ENCODE results near the gene PDXK.
A peak's percentile ranks its signal among the peaks of the same experiment; 100 is the strongest.

Gene PDXK

GRCh38 chr21:43764576-43765495, 45.9 kb downstream of the PDXK start:
- DNase-seq, result no peak

- no peak for DNase-seq
Observed at GRCh38 chr21:43766734-43767497, 48.0 kb downstream of the PDXK start.

DNA sequence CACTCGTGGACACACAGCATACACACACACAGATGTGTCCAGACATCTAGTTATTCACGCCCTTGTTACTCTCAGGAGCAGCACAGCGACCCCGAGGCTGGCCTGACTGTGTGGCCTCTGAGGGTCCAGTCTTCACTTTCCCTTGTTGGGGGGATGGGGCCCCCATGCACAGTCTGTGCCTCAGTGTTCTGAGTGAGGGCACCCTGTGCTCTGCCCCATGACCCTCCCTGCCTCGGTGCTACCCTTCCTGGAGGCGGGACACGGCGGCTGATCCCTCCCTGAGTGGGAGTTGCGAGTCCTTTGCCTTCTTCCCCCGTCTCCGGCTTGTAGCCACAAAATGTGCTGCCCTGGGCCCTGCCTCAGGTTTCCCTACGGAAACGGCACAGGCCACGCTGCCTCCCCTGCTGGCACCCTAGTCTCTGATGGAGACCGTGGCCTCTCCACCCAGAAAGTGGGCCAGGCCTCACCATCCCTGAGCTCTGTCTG, 48.6 kb downstream of the PDXK start:
- no peak for DNase-seq

GRCh38 chr21:43767984-43768867, 49.3 kb downstream of the PDXK start:
- DNase-seq, result no peak

DNA sequence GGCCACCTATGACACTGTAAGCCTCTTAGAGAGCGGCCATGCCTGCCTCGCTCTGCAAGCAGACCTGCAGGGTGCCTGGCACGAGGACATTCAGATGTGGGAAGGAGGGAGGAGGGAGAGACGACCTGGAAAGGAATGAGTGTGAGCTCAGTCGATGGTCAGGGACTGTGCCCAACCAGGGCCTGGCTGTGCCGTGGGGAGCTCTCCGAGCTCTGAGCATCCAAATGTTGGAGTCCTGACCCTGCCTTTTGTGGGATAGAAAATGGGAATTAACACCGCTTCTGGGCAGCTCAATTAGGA, 49.9 kb downstream of the PDXK start:
- no peak for DNase-seq

- no peak for DNase-seq
Observed at GRCh38 chr21:43769325-43769958, 50.5 kb downstream of the PDXK start.

DNA sequence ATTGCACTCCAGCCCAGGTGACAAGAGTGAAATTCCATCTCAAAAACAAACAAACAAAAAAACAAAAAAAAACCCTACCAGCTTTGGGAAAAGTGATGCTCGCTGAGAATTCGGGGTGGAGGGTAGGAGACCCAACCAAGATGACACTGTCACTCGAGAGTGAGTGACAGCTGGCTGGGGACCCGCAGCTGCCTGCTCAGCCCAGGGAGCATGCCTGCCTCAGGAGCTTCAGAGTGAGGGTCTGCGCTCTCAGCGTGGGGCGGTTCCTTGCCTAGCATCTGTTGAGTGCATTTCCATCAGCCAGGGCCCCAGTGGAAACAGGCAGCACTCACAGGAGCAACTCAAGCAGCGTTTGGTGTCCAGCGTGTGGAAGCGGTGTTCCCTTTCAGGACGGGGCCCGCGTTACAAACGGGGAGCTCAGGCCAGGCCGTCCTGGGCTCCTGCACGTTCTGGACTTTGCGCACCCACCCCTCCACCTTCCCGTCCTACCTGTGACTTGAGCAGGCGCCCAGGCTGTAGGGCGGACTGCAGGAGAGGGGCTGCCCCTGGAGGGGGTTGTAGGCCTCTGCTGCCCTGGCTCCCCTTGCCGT, 51.2 kb downstream of the PDXK start:
- DNase-seq, result no peak

DNA sequence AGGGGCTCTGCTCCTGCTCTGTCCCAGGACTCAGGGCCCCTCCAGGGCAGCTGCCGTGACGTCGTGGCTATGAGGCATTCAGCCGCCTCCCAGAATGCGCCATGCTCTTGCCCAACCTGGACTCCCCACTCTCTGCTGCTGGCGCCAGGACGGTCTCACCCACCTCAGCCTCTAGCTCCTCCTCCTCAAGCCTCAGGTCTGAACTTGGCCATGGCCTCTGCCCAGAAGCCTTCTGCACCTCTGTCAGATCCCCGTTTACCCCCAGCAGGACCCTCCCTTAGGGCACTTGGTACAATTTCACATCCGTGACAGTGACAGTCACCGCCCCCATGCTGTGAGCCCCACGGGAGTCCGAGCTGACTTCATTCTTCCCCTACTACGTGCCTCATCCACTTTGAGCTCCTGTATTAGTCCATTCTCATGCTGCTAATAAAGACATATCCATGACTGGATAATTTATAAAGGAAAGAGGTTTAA, 52.3 kb downstream of the PDXK start:
- DNase-seq, result no peak

DNA sequence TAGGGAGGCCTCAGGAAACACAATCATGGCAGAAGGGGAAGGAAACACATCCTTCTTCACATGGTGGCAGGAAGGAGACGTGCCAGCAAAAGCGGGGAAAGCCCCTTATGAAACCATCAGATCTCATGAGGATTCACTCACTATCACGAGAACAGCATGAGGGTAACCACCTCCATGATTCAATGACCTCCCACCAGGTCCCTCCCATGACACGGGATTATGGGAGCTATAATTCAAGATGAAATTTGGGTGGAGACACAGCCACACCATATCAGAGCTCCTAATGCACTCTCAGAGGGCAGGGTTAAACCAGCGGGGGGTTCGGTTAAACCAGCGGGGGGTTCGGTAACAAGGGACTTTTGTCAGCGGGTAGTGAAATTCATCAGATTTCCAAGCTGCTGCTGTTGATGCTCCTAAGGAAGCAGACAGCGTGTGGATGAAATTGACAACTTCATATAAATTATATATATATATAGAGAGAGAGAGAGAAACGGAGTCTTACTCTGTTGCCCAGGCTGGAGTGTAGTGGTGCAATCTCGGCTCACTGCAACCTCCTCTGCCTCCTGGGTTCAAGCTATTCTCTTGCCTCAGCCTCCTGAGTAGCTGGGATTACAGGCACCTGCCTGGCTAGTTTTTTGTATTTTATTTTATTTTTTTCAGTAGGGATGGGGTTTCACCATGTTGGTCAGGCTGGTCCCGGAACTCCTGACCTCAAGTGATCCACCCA, 52.9 kb downstream of the PDXK start:
- no peak for DNase-seq

- no peak for DNase-seq
Observed at GRCh38 chr21:43772425-43772821, 53.5 kb downstream of the PDXK start.

DNA sequence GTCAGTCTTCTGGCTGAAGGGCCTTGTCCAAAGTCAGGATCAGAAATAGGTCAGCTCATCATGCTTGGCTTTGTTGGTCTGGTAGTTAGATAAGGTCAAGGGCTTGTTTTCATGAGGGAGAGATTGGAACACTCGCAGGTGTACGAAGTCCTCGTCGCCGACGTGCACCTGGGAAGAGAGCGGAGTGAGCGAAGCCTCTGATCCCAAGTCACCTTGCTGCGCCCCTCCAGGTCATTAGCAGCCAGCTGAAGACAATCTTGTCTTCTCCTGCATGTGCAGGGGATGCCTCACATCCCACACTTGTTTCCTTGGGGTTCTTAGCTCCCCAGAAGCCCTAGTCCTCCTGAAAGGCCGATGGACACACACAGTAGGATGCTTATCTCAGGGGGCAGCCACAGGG, 55.2 kb downstream of the PDXK start:
- DNase-seq, result no peak

DNA sequence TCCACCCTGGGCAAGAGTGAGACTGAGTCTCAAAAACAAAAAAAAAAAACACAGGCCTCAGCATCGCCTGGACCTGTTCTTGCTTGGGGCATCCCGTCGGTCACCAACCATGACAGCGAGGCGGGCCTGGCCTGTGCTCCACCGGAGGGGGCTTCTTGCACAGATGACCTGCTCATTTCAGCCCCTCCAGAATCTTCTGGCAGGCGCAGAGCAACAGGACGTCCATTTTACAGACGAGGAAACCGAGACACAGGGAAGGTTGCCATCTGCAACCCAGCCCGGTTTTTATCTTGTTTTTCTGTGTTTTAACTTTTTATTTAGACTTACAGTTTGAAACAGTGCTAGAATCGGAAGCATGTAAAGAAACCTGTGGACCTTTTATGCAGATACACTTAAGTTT, 56.3 kb downstream of the PDXK start:
- DNase-seq, result no peak

GRCh38 chr21:43775795-43776430, 57.0 kb downstream of the PDXK start, which contains the start of gene CSTB:
Gene CSTB (minus strand): TSS chr21:43776308. CDS start chr21:43776269, 39 bp downstream.
- peak; percentile 83 for DNase-seq

- no peak for DNase-seq
Observed at GRCh38 chr21:43777953-43778352, 59.0 kb downstream of the PDXK start.

DNA sequence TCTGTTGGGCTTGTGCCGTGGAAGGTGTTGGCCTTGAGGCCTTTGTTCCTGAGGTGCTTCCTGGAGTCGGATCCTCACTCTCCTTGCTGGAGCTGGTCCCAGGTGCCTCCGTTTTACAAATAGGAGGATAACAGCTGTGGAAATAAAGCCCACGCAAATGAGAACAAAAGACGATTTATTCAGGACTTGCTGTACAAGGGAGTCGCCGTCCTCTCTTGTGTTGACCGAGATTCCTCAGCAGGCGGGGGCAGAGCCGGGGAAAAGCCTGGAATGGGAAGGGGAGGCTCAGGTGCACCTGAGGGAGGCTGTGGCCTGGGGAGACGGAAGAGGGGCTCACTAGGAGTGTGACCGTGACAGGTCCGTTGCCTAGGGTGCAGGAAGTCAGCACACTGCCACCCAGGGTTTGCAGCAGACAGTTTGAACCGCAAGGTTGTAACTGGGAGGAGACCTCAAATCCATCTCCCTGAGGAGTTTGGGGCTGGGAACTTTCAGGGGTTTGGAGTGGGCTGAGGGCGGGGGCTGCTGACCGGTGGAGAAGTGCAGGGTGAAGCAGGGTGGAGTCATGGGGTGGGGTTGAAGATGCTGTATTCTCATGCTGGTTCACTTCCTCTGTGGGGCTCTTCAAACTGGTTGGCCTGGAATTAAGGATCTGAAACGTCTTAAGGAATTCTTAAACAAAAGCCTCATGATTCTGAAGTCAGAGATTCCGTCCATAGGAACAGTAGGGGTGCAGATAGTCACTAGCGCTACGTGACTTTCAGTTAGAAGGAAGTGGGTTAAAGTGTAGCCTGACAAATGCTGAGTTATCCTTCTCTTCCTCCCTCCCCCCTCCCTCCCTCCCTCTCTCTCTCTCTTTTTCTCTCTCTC, 59.8 kb downstream of the PDXK start:
- DNase-seq, result no peak

GRCh38 chr21:43779660-43780059, 60.7 kb downstream of the PDXK start:
- DNase-seq, result no peak

DNA sequence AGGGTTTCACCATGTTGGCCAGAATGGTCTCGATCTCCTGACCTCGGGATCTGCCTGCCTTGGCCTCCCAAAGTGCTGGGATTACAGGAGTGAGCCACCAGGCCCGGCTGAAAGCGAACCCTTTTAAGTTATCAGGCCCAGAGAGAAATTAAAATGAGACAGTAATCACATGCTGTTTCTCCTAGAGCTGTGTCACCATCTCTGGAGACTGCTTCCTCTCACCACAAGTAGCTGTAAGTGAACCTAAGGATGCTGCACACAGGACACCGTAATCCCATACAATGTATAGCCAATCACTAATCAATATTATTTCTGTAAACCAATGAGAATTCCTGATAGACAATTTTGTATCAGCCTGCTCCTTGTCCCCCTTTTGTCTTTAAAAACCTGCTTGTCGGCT, 62.9 kb downstream of the PDXK start:
- DNase-seq, result no peak

GRCh38 chr21:43782431-43783097, 63.6 kb downstream of the PDXK start:
- no peak for DNase-seq

DNA sequence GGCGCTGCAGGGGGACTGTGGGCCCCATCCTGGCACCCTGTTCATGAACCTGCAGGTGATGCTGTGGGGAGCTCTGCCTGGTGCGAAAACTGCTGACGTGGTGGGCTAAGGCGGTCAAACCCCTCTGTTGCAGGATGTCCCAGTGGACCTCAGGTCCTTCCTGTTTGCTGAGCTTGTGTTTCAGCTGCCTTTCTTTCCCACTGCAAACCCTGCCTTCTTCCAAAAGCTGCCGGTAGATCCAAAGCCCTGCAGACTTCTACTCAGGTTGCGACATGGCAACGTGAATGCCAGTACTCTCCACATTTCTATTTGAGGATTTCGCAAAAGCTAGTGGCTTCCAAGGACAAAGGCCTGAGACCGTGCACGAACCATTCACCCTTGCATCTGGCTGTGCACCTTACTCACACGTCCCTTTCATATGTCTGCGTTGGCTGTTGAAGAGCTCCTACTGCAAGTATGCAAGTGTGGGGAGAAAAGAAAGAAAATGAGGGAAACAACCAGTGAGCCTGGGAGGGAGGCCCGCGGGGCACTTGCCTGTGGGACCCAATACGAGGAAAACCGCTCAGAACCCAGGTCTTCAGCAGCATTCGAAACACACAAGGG, 64.3 kb downstream of the PDXK start:
- no peak for DNase-seq
